GM23338 (cell line): ENCODE data around the gene DOCK10. TPM values are rescaled to one million over a fixed set of nuclear protein-coding genes. Genes with fewer than 3 reads are reported as not detected.

Experiments
- ATAC-seq: fragments of 200-7000 bp; cut with Tn5 transposase; 3 replicates; pipeline ENCODE4 v1.9.1; 2020
- DNase-seq: peaks from one replicate; pipeline ENCODE4 v3.0.0-alpha.2; 2015; ENCODE audit warnings: low spot score
- H2AFZ ChIP-seq: fragments of 200-600 bp; sonication (generic); 2 replicates; pipeline ENCODE4 v1.8.0; 2016; ENCODE audit warnings: antibody characterized with exemption, mild to moderate bottlenecking, moderate library complexity
- H3F3A ChIP-seq: fragments of 200-600 bp; sonication (generic); replicated peaks from 2 replicates; pipeline ENCODE4 v1.8.0; 2017; ENCODE audit warnings: antibody characterized with exemption, mixed run types, low read depth
- H3K27ac ChIP-seq: fragments of 200-600 bp; sonication (generic); 2 replicates; pipeline ENCODE4 v1.6.1; 2016; ENCODE audit warnings: low read depth
- H3K27me3 ChIP-seq: fragments of 200-600 bp; sonication (generic); 2 replicates; pipeline ENCODE4 v1.8.0; 2016; ENCODE audit warnings: mild to moderate bottlenecking, mixed run types, moderate library complexity; ENCODE audit not compliant: insufficient read depth
- H3K36me3 ChIP-seq: fragments of 200-600 bp; sonication (generic); 2 replicates; pipeline ENCODE4 v1.8.0; 2016; ENCODE audit warnings: mild to moderate bottlenecking; ENCODE audit not compliant: insufficient read depth
- H3K4me1 ChIP-seq: fragments of 200-600 bp; sonication (generic); 2 replicates; pipeline ENCODE4 v1.8.0; 2016; ENCODE audit warnings: mild to moderate bottlenecking, moderate library complexity; ENCODE audit not compliant: insufficient read depth
- H3K4me2 ChIP-seq: fragments of 200-600 bp; sonication (generic); 2 replicates; pipeline ENCODE4 v1.7.1; 2017; ENCODE audit warnings: mixed run types
- H3K4me3 ChIP-seq: fragments of 200-600 bp; sonication (generic); 2 replicates; pipeline ENCODE4 v1.6.1; 2016; ENCODE audit warnings: mixed run types
- H3K79me2 ChIP-seq: fragments of 200-600 bp; sonication (generic); replicated peaks from 2 replicates; pipeline ENCODE4 v1.8.0; 2017; ENCODE audit warnings: mild to moderate bottlenecking; ENCODE audit not compliant: insufficient read depth
- H3K9me2 ChIP-seq: fragments of 200-600 bp; sonication (generic); 2 replicates; pipeline ENCODE4 v1.8.0; 2017; ENCODE audit not compliant: insufficient read depth
- H4K20me1 ChIP-seq: fragments of 200-600 bp; sonication (generic); replicated peaks from 2 replicates; pipeline ENCODE4 v1.8.0; 2017; ENCODE audit warnings: mild to moderate bottlenecking; ENCODE audit not compliant: insufficient read depth
- H3K27ac Mint-ChIP-seq: 2 replicates; pipeline ENCODE4 v1.8.0; 2020; ENCODE audit warnings: inconsistent platforms, mild to moderate bottlenecking, moderate library complexity, mixed read lengths
- H3K27me3 Mint-ChIP-seq: 3 replicates; pipeline ENCODE4 v1.8.0; 2022; ENCODE audit warnings: low read depth, mild to moderate bottlenecking, moderate library complexity, mixed read lengths, inconsistent platforms; ENCODE audit not compliant: insufficient read depth, poor library complexity
- H3K36me3 Mint-ChIP-seq: 3 replicates; pipeline ENCODE4 v1.8.0; 2021; ENCODE audit warnings: low read depth, mild to moderate bottlenecking, inconsistent platforms, moderate library complexity, mixed read lengths
- H3K4me1 Mint-ChIP-seq: 3 replicates; pipeline ENCODE4 v1.8.0; 2020; ENCODE audit warnings: mild to moderate bottlenecking, inconsistent platforms, mixed read lengths
- H3K4me3 Mint-ChIP-seq: 3 replicates; pipeline ENCODE4 v1.8.0; 2021; ENCODE audit warnings: moderate library complexity, mild to moderate bottlenecking, inconsistent platforms, mixed read lengths
- H3K9me3 Mint-ChIP-seq: 3 replicates; pipeline ENCODE4 v1.8.0; 2020; ENCODE audit warnings: moderate library complexity, mild to moderate bottlenecking, inconsistent platforms, mixed read lengths
- CREB1 ChIP-seq: fragments of 250-450 bp; sonication (Bioruptor Pico); IDR thresholded peaks from 2 replicates; pipeline ENCODE4 v1.5.0; 2020; ENCODE audit warnings: low read depth, mild to moderate bottlenecking, moderate library complexity
- EZH2 ChIP-seq: fragments of 200-600 bp; sonication (generic); IDR thresholded peaks from one replicate; pipeline ENCODE4 v1.8.0; 2017; ENCODE audit warnings: antibody characterized with exemption, mild to moderate bottlenecking, low read depth; ENCODE audit not compliant: unreplicated experiment
- EZH2phosphoT487 ChIP-seq: fragments of 200-600 bp; sonication (generic); IDR thresholded peaks from one replicate; pipeline ENCODE4 v1.8.1; 2018; ENCODE audit warnings: antibody characterized with exemption; ENCODE audit not compliant: unreplicated experiment
- JUNB ChIP-seq: IDR thresholded peaks from one replicate; pipeline ENCODE4 v1.6.1; 2016; ENCODE audit warnings: antibody characterized with exemption; ENCODE audit not compliant: unreplicated experiment
- NANOG ChIP-seq: IDR thresholded peaks from 2 replicates; pipeline ENCODE4 v1.6.1; 2016; ENCODE audit warnings: antibody characterized with exemption, borderline replicate concordance
- POLR2AphosphoS5 ChIP-seq: IDR thresholded peaks from 2 replicates; pipeline ENCODE4 v1.6.1; 2016; ENCODE audit warnings: antibody characterized with exemption, low read depth
- STAT1 ChIP-seq: IDR thresholded peaks from one replicate; pipeline ENCODE4 v1.6.1; 2016; ENCODE audit warnings: antibody characterized with exemption; ENCODE audit not compliant: unreplicated experiment
- ZNF114 ChIP-seq: fragments of 250-450 bp; sonication (Bioruptor Pico); IDR thresholded peaks from 2 replicates; pipeline ENCODE4 v1.5.0; 2020; ENCODE audit warnings: mild to moderate bottlenecking, moderate library complexity
- ZNF331 ChIP-seq: fragments of 250-450 bp; sonication (Bioruptor Pico); IDR thresholded peaks from 2 replicates; pipeline ENCODE4 v1.5.0; 2020; ENCODE audit warnings: low read depth, mild to moderate bottlenecking, moderate library complexity
- polyA plus RNA-seq: library from polyadenylated mRNA; unstranded; fragments of >200 nt; fragmentation: Nextera tagmentation; extraction: Ambion mirVana; gene quantifications from 2 replicates; pipeline ENCODE4 v1.2.1, GENCODE V29; 2016
- total RNA-seq: library from RNA; depleted of rRNA; stranded (reverse); fragments of >200 nt; shearing (Covaris generic); gene quantifications from 2 replicates; pipeline ENCODE4 v1.2.3, GENCODE V29; 2014
- TF ChIP-seq, protein P1 (sequence below): fragments of 250-450 bp; sonication (Bioruptor Pico); IDR thresholded peaks from 2 replicates; pipeline ENCODE4 v1.5.0; 2020; ENCODE audit warnings: mild to moderate bottlenecking, moderate library complexity
- TF ChIP-seq, protein P2 (sequence below): IDR thresholded peaks from 2 replicates; pipeline ENCODE4 v1.6.1; 2016; ENCODE audit warnings: antibody characterized with exemption
- TF ChIP-seq, protein P3 (sequence below), 2 experiments: fragments of 200-600 bp in 1 of 2; sonication (generic) in 1 of 2; conservative IDR thresholded peaks; 2 replicates each; pipeline versions ENCODE4 v1.5.1 to v1.6.1; 2016 to 2017; ENCODE audit warnings: antibody characterized with exemption in 2 of 2, low read depth in 2 of 2, mild to moderate bottlenecking in 2 of 2, moderate library complexity in 1 of 2
- TF ChIP-seq, protein P4 (sequence below): IDR thresholded peaks from one replicate; pipeline ENCODE4 v1.6.1; 2018; ENCODE audit warnings: antibody characterized with exemption; ENCODE audit not compliant: unreplicated experiment

DOCK10 gene
- total and polyA plus RNA-seq, 2 experiments from 2014 or later = 1.0 to 1.7 TPM

DNA sequence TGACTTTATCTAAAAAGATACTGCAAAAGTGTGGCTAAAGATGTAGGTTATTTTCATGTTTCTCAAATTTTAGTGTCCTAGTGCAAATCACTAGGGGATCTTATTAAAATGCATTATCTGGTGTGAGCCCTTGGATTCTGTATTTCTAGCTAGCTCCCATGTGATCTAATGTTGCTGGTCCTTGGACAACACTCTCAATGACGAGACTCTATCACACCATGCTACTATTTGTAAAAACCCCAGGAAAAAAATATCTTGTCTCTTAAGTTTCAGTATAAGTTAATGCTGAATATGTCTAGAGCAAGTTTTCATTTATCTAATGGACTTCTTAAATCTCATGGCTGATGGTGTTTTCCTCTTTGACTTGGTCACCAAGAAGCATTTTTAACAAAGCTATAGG is 5.8 kb downstream of the DOCK10 start:
- Histone ChIP-seq H4K20me1 (no peaks in the 10 kb centered on the region), H2AFZ (no peak overlapping the region), H3K4me1 (peaks cover 26% of the 10 kb centered on the region), H3K36me3 (no peaks in the 10 kb centered on the region), H3K27me3 (peaks cover 27% of the 10 kb centered on the region), H3K79me2 (no peaks in the 10 kb centered on the region), H3K27ac (no peak overlapping the region), H3K9me2 (no peaks in the 10 kb centered on the region; the same call in 1 of the 2 replicates), H3K4me2 (no peak overlapping the region), H3K4me3 (no peak overlapping the region), H3F3A (peaks cover 7% of the 10 kb centered on the region; the same call in 1 of the 2 replicates)
- no peaks in the 10 kb centered on the region for H3K9me3 Mint-ChIP-seq
- TF ChIP-seq, protein P1, sequence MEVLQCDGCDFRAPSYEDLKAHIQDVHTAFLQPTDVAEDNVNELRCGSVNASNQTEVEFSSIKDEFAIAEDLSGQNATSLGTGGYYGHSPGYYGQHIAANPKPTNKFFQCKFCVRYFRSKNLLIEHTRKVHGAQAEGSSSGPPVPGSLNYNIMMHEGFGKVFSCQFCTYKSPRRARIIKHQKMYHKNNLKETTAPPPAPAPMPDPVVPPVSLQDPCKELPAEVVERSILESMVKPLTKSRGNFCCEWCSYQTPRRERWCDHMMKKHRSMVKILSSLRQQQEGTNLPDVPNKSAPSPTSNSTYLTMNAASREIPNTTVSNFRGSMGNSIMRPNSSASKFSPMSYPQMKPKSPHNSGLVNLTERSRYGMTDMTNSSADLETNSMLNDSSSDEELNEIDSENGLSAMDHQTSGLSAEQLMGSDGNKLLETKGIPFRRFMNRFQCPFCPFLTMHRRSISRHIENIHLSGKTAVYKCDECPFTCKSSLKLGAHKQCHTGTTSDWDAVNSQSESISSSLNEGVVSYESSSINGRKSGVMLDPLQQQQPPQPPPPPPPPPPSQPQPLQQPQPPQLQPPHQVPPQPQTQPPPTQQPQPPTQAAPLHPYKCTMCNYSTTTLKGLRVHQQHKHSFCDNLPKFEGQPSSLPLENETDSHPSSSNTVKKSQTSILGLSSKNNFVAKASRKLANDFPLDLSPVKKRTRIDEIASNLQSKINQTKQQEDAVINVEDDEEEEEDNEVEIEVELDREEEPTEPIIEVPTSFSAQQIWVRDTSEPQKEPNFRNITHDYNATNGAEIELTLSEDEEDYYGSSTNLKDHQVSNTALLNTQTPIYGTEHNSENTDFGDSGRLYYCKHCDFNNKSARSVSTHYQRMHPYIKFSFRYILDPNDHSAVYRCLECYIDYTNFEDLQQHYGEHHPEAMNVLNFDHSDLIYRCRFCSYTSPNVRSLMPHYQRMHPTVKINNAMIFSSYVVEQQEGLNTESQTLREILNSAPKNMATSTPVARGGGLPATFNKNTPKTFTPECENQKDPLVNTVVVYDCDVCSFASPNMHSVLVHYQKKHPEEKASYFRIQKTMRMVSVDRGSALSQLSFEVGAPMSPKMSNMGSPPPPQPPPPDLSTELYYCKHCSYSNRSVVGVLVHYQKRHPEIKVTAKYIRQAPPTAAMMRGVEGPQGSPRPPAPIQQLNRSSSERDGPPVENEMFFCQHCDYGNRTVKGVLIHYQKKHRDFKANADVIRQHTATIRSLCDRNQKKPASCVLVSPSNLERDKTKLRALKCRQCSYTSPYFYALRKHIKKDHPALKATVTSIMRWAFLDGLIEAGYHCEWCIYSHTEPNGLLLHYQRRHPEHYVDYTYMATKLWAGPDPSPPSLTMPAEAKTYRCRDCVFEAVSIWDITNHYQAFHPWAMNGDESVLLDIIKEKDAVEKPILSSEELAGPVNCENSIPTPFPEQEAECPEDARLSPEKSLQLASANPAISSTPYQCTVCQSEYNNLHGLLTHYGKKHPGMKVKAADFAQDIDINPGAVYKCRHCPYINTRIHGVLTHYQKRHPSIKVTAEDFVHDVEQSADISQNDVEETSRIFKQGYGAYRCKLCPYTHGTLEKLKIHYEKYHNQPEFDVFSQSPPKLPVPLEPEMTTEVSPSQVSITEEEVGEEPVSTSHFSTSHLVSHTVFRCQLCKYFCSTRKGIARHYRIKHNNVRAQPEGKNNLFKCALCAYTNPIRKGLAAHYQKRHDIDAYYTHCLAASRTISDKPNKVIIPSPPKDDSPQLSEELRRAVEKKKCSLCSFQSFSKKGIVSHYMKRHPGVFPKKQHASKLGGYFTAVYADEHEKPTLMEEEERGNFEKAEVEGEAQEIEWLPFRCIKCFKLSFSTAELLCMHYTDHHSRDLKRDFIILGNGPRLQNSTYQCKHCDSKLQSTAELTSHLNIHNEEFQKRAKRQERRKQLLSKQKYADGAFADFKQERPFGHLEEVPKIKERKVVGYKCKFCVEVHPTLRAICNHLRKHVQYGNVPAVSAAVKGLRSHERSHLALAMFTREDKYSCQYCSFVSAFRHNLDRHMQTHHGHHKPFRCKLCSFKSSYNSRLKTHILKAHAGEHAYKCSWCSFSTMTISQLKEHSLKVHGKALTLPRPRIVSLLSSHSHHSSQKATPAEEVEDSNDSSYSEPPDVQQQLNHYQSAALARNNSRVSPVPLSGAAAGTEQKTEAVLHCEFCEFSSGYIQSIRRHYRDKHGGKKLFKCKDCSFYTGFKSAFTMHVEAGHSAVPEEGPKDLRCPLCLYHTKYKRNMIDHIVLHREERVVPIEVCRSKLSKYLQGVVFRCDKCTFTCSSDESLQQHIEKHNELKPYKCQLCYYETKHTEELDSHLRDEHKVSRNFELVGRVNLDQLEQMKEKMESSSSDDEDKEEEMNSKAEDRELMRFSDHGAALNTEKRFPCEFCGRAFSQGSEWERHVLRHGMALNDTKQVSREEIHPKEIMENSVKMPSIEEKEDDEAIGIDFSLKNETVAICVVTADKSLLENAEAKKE (CRISPR knock-in tag) = no peak
- TF ChIP-seq ZNF114 (no peak), JUNB (no peak), EZH2phosphoT487 (no peak), EZH2 (no peak), STAT1 (no peak), CREB1 (no peak), POLR2AphosphoS5 (no peak), ZNF331 (CRISPR knock-in tag) (no peak), NANOG (no peak)
- TF ChIP-seq, protein P2, sequence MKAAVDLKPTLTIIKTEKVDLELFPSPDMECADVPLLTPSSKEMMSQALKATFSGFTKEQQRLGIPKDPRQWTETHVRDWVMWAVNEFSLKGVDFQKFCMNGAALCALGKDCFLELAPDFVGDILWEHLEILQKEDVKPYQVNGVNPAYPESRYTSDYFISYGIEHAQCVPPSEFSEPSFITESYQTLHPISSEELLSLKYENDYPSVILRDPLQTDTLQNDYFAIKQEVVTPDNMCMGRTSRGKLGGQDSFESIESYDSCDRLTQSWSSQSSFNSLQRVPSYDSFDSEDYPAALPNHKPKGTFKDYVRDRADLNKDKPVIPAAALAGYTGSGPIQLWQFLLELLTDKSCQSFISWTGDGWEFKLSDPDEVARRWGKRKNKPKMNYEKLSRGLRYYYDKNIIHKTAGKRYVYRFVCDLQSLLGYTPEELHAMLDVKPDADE = no peak
- TF ChIP-seq, protein P3, sequence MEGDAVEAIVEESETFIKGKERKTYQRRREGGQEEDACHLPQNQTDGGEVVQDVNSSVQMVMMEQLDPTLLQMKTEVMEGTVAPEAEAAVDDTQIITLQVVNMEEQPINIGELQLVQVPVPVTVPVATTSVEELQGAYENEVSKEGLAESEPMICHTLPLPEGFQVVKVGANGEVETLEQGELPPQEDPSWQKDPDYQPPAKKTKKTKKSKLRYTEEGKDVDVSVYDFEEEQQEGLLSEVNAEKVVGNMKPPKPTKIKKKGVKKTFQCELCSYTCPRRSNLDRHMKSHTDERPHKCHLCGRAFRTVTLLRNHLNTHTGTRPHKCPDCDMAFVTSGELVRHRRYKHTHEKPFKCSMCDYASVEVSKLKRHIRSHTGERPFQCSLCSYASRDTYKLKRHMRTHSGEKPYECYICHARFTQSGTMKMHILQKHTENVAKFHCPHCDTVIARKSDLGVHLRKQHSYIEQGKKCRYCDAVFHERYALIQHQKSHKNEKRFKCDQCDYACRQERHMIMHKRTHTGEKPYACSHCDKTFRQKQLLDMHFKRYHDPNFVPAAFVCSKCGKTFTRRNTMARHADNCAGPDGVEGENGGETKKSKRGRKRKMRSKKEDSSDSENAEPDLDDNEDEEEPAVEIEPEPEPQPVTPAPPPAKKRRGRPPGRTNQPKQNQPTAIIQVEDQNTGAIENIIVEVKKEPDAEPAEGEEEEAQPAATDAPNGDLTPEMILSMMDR (conservative IDR thresholded peaks at IDR 0.05; ENCODE audit: low read depth in 2 of 2) = no peak
- TF ChIP-seq, protein P4, sequence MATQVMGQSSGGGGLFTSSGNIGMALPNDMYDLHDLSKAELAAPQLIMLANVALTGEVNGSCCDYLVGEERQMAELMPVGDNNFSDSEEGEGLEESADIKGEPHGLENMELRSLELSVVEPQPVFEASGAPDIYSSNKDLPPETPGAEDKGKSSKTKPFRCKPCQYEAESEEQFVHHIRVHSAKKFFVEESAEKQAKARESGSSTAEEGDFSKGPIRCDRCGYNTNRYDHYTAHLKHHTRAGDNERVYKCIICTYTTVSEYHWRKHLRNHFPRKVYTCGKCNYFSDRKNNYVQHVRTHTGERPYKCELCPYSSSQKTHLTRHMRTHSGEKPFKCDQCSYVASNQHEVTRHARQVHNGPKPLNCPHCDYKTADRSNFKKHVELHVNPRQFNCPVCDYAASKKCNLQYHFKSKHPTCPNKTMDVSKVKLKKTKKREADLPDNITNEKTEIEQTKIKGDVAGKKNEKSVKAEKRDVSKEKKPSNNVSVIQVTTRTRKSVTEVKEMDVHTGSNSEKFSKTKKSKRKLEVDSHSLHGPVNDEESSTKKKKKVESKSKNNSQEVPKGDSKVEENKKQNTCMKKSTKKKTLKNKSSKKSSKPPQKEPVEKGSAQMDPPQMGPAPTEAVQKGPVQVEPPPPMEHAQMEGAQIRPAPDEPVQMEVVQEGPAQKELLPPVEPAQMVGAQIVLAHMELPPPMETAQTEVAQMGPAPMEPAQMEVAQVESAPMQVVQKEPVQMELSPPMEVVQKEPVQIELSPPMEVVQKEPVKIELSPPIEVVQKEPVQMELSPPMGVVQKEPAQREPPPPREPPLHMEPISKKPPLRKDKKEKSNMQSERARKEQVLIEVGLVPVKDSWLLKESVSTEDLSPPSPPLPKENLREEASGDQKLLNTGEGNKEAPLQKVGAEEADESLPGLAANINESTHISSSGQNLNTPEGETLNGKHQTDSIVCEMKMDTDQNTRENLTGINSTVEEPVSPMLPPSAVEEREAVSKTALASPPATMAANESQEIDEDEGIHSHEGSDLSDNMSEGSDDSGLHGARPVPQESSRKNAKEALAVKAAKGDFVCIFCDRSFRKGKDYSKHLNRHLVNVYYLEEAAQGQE = no peak
- no peaks in the 10 kb centered on the region for H3K36me3 Mint-ChIP-seq
- DNase-seq = no peak
- peaks cover 27% of the 10 kb centered on the region for H3K4me1 Mint-ChIP-seq
- no peak for ATAC-seq
- H3K4me3 Mint-ChIP-seq = no peak overlapping the region
- no peak overlapping the region for H3K27ac Mint-ChIP-seq
- H3K27me3 Mint-ChIP-seq = peaks cover 13% of the 10 kb centered on the region
